Raji (cell line): ENCODE measurements around the gene NFKB1.

Source experiments
- POLR2A ChIP-seq: IDR thresholded peaks from 2 replicates; pipeline ENCODE4 v1.6.1; 2011; ENCODE audit warnings: low read depth, low read length, control low read depth; ENCODE audit not compliant: insufficient read depth

Gene NFKB1

GRCh38 chr4:102517753-102518152 is 16.6 kb downstream of the NFKB1 start:
- no peak for TF ChIP-seq POLR2A

GRCh38 chr4:102518703-102519131 is 17.6 kb downstream of the NFKB1 start:
- no peak for TF ChIP-seq POLR2A

GRCh38 chr4:102519925-102520324 is 18.8 kb downstream of the NFKB1 start:
- no peak for TF ChIP-seq POLR2A

- no peak for TF ChIP-seq POLR2A
These were observed 20.4 kb downstream of the NFKB1 start for GRCh38 chr4:102521570-102521969.

- TF ChIP-seq POLR2A: no peak
These were observed 20.9 kb downstream of the NFKB1 start for GRCh38 chr4:102522031-102522440.

GRCh38 chr4:102524691-102525090 is 23.5 kb downstream of the NFKB1 start:
- TF ChIP-seq POLR2A: no peak

GRCh38 chr4:102525097-102525496 is 23.9 kb downstream of the NFKB1 start:
- TF ChIP-seq POLR2A: no peak

GRCh38 chr4:102525504-102525903 is 24.3 kb downstream of the NFKB1 start:
- no peak for TF ChIP-seq POLR2A

GRCh38 chr4:102526532-102526931 is 25.4 kb downstream of the NFKB1 start:
- no peak for TF ChIP-seq POLR2A

- TF ChIP-seq POLR2A: no peak
These were observed 26.6 kb downstream of the NFKB1 start for GRCh38 chr4:102527695-102528283.

- TF ChIP-seq POLR2A: no peak
These were observed 28.8 kb downstream of the NFKB1 start for GRCh38 chr4:102529977-102530376.

GRCh38 chr4:102530986-102531385 is 29.8 kb downstream of the NFKB1 start:
- no peak for TF ChIP-seq POLR2A

GRCh38 chr4:102531462-102531861 is 30.3 kb downstream of the NFKB1 start:
- no peak for TF ChIP-seq POLR2A

- TF ChIP-seq POLR2A: no peak
These were observed 32.2 kb downstream of the NFKB1 start for GRCh38 chr4:102533348-102533747.

GRCh38 chr4:102533904-102534303 is 32.7 kb downstream of the NFKB1 start:
- no peak for TF ChIP-seq POLR2A

GRCh38 chr4:102534845-102535244 is 33.7 kb downstream of the NFKB1 start:
- no peak for TF ChIP-seq POLR2A

- no peak for TF ChIP-seq POLR2A
These were observed 34.4 kb downstream of the NFKB1 start for GRCh38 chr4:102535398-102536082.
